Omental fat pad (tissue), 4 donors: Measurements from ENCODE around the gene RHBDD2. TPM values are rescaled to one million over a fixed set of nuclear protein-coding genes. Genes with fewer than 3 reads are reported as not detected.
"Not testable (repeated sequence)": the region's sequence is repeated elsewhere in the genome, so short reads cannot be mapped to it uniquely, and the experiment has no call there.

Experiments
- ATAC-seq: fragments of 150-250 bp; one replicate; pipeline ENCODE4 v1.9.1; 2016; ENCODE audit warnings: mild to moderate bottlenecking, moderate library complexity; ENCODE audit not compliant: low FRiP score
- DNase-seq: peaks from one replicate; pipeline ENCODE4 v3.0.0-alpha.2; 2019; ENCODE audit warnings: low spot score
- CTCF ChIP-seq, 3 donors: fragments of 450-650 bp; IDR thresholded peaks; one replicate each; pipeline ENCODE4 v1.5.1; 2016 to 2017; ENCODE audit warnings: antibody characterized with exemption in 3 of 3, mild to moderate bottlenecking in 3 of 3, moderate library complexity in 2 of 3
- total RNA-seq, 4 donors: library from RNA; depleted of rRNA; stranded (reverse); fragments of >200 nt; gene quantifications; one replicate each; pipeline ENCODE4 v1.1.0, GENCODE V29; 2016

RHBDD2 gene
- total RNA-seq, 4 donors from 2014 or later: 31.8 to 51.9 (median 33.0) TPM

- no peak for TF ChIP-seq CTCF (IDR thresholded peaks at IDR 0.05)
- ATAC-seq: no peak
Observed at GRCh38 chr7:75876126-75876881, 2.5 kb upstream of the RHBDD2 start.

GRCh38 chr7:75878312-75878768 is 494 bp upstream of the RHBDD2 start:
- ATAC-seq (peak; percentile 34), DNase-seq (no peak)
- no peak for TF ChIP-seq CTCF (IDR thresholded peaks at IDR 0.05)

More at GRCh38 chr7:75876126-75876881, 2.5 kb upstream of the RHBDD2 start:
- DNase-seq: no peak

GRCh38 chr7:75879771-75880184 is 944 bp downstream of the RHBDD2 start:
- ATAC-seq (no peak), DNase-seq (no peak)
- TF ChIP-seq CTCF (IDR thresholded peaks at IDR 0.05): no peak

- ATAC-seq (no peak), DNase-seq (no peak)
- TF ChIP-seq CTCF (IDR thresholded peaks at IDR 0.05): no peak
Observed at GRCh38 chr7:75880242-75880641, 1.4 kb downstream of the RHBDD2 start.

GRCh38 chr7:75881436-75882095 is 2.7 kb downstream of the RHBDD2 start:
- DNase-seq: no peak
- no peak for TF ChIP-seq CTCF (IDR thresholded peaks at IDR 0.05)
- no peak for ATAC-seq

- DNase-seq, ATAC-seq: not testable (repeated sequence)
Observed at GRCh38 chr7:75883265-75883824, 4.5 kb downstream of the RHBDD2 start.

GRCh38 chr7:75884476-75884875 is 5.6 kb downstream of the RHBDD2 start:
- ATAC-seq (no peak), DNase-seq (no peak)
- TF ChIP-seq CTCF (IDR thresholded peaks at IDR 0.05): no peak
